Mesodermal cell (in vitro differentiated cells): ENCODE data around the gene TBC1D25.
"Not testable (repeated sequence)": the region's sequence is repeated elsewhere in the genome, so short reads cannot be mapped to it uniquely, and the experiment has no call there.

Experiments used
- H3K27ac ChIP-seq: 2 replicates; pipeline ENCODE4 v1.7.0; 2013; ENCODE audit warnings: mild to moderate bottlenecking, low read depth, low read length, moderate library complexity; ENCODE audit not compliant: severe bottlenecking
- H3K36me3 ChIP-seq: 2 replicates; pipeline ENCODE4 v1.7.1; 2013; ENCODE audit warnings: mild to moderate bottlenecking, low read length, moderate library complexity; ENCODE audit not compliant: control insufficient read depth, insufficient read depth
- H3K4me1 ChIP-seq: one replicate; pipeline ENCODE4 v1.7.1; 2013; ENCODE audit warnings: mild to moderate bottlenecking, low read length; ENCODE audit not compliant: insufficient read depth, control insufficient read depth, poor library complexity, severe bottlenecking
- H3K4me3 ChIP-seq: 2 replicates; pipeline ENCODE4 v1.7.0; 2013; ENCODE audit warnings: low read length, control low read depth, mild to moderate bottlenecking; ENCODE audit not compliant: insufficient read depth, poor library complexity, severe bottlenecking; ENCODE audit errors: extremely low read depth
- H3K9me3 ChIP-seq: 2 replicates; pipeline ENCODE4 v1.7.1; 2013; ENCODE audit warnings: mild to moderate bottlenecking, low read length, moderate library complexity; ENCODE audit not compliant: control insufficient read depth
- WGBS, 2 experiments: methylation state at CpG; one replicate each; pipeline ENCODE4 v1.1.5; 2013; ENCODE audit warnings: missing lambda C conversion rate in 2 of 2; ENCODE audit not compliant: insufficient coverage in 2 of 2; 5-methylcytosine and 5-hydroxymethylcytosine counted together

Gene TBC1D25

GRCh38 chrX:48531358-48531959, 8.1 kb upstream of the TBC1D25 start:
- Histone ChIP-seq H3K27ac (no peak overlapping the region), H3K4me1 (no peaks in the 10 kb centered on the region), H3K9me3 (no peaks in the 10 kb centered on the region), H3K36me3 (peaks cover 25% of the 10 kb centered on the region), H3K4me3 (no peak overlapping the region)
- WGBS, 2 experiments = 90 to 100% methylated on average over 2 of the region's 5 CpGs

- Histone ChIP-seq H3K36me3 (peaks cover 19% of the 10 kb centered on the region), H3K27ac (no peak overlapping the region), H3K4me3 (no peak overlapping the region), H3K4me1 (no peaks in the 10 kb centered on the region), H3K9me3 (no peaks in the 10 kb centered on the region)
- no CpG with 5 or more reads among the region's 1 CpG for WGBS, 2 experiments
Observed at GRCh38 chrX:48532161-48532560, 7.4 kb upstream of the TBC1D25 start.

DNA sequence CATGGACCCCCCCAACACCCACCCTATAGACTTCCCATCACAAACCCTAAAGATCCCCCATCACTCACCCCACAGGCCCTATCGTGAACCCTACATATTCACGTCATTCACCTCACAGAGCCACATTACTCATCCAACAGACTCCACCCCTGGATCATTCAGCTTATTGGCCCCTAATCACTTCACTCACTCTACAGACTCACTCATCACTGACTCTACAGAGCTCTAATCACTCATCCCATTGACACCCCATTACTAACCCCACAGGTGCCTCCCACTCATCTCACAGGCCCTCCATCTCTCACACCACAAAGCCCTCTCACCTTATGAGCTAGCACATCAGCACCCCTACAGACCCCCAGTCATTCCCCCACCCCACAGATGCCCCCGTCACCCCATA, 6.3 kb upstream of the TBC1D25 start:
- H3K9me3 ChIP-seq = no peaks in the 10 kb centered on the region
- H3K4me3 ChIP-seq = no peak overlapping the region
- WGBS, 2 experiments = 86% methylated on average over 1 of the region's 3 CpGs; no CpG with 5 or more reads in 1 of the 2 experiments
- no peaks in the 10 kb centered on the region for H3K4me1 ChIP-seq
- peaks cover 9% of the 10 kb centered on the region for H3K36me3 ChIP-seq
- no peak overlapping the region for H3K27ac ChIP-seq

- Histone ChIP-seq H3K4me3 (peak overlapping the region; percentile 52), H3K27ac (peak overlapping the region; percentile 66), H3K36me3 (peaks cover 17% of the 10 kb centered on the region), H3K9me3 (no peaks in the 10 kb centered on the region), H3K4me1 (no peaks in the 10 kb centered on the region)
- WGBS, 2 experiments = 95 to 96% methylated on average over 15 of the region's 23 CpGs
Observed at GRCh38 chrX:48538641-48539344, 721 bp upstream of the TBC1D25 start.

DNA sequence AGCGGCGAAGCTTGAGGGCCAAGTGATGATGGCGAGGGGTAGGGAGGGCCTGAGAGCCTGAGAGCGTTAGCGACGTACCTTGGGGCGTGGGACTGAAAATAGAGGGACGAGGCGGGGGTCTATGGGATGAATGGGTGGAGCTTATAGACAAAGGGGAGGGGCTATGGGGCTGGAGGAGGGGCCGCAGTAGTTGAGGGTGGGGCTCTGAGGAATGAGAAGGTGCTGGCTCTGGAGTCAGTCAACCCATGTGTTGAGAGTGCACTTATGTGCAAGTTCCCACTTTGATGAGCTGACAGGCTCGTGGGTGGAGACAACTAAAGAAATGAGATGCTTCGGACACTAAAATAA, 488 bp downstream of the TBC1D25 start:
- H3K36me3 ChIP-seq = peaks cover 23% of the 10 kb centered on the region
- 9% methylated on average over 8 of the region's 12 CpGs; no CpG with 5 or more reads in 1 of the 2 experiments for WGBS, 2 experiments
- peak overlapping the region; percentile 52 for H3K4me3 ChIP-seq
- no peaks in the 10 kb centered on the region for H3K4me1 ChIP-seq
- H3K27ac ChIP-seq = peak overlapping the region; percentile 66
- H3K9me3 ChIP-seq = no peaks in the 10 kb centered on the region

GRCh38 chrX:48540480-48540879, 966 bp downstream of the TBC1D25 start:
- peaks cover 26% of the 10 kb centered on the region for H3K36me3 ChIP-seq
- no peaks in the 10 kb centered on the region for H3K9me3 ChIP-seq
- H3K27ac ChIP-seq = no peak overlapping the region
- WGBS, 2 experiments = 83 to 93% methylated on average over 1 to 7 of the region's 7 CpGs
- peak overlapping the region; percentile 52 for H3K4me3 ChIP-seq
- no peaks in the 10 kb centered on the region for H3K4me1 ChIP-seq

DNA sequence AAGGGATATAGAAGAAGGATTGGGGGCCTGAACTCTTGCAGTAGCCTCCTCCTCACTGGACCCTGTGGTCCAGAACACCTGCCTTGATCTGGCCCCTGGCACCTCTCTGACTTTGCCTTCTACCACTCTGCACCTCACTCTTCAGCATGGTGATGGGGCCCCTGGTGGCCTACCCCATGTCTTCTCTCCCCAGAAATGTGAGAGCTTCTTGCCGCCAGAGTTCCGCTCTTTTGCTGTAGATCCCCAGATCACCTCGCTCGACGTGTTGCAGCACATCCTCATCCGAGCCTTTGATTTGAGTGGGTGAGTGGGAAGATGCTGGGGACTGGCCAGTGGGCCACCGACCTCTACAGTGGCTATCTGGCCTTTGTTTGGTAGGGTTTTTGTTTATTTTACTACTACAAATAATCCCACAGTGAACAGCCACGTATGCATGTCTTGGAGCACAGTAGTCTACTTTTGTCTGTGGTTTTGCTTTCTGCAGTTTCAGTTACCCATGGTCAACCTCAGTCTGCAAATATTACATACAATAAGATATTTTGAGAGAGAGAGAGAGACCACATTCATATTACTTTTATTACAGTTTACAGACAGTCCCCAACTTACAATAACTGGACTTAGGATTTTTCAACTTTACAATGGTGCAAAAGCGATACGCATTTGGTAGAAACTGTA, 1.8 kb downstream of the TBC1D25 start:
- Histone ChIP-seq H3K9me3 (no peaks in the 10 kb centered on the region), H3K4me3 (no peak overlapping the region), H3K36me3 (peaks cover 30% of the 10 kb centered on the region), H3K4me1 (no peaks in the 10 kb centered on the region), H3K27ac (no peak overlapping the region)
- WGBS, 2 experiments = 100% methylated on average over 2 of the region's 10 CpGs; no CpG with 5 or more reads in 1 of the 2 experiments

DNA sequence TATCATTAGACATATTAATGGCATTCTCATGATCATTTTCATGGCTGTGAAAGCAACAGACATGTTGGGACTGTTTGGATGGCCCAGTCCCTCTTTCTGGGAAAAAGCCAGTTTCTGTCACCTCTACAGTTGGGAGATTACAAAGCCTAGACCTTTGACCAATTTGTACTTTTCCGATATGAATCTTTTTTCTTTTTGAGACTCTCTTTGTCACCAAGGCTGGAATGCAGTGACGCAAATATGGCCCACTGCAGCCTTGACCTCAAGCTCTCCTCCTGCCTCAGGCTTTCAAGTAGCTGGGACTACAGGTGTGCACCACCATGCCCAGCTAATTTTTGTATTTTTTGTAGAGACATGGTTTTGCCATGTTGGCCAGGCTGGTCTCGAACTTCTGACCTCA, 9.4 kb downstream of the TBC1D25 start:
- Histone ChIP-seq H3K9me3 (no peaks in the 10 kb centered on the region), H3K4me3 (no peak overlapping the region), H3K27ac (no peak overlapping the region), H3K4me1 (no peaks in the 10 kb centered on the region), H3K36me3 (peaks cover 21% of the 10 kb centered on the region)
- WGBS, 2 experiments = 95 to 100% methylated on average over 2 to 3 of the region's 3 CpGs

DNA sequence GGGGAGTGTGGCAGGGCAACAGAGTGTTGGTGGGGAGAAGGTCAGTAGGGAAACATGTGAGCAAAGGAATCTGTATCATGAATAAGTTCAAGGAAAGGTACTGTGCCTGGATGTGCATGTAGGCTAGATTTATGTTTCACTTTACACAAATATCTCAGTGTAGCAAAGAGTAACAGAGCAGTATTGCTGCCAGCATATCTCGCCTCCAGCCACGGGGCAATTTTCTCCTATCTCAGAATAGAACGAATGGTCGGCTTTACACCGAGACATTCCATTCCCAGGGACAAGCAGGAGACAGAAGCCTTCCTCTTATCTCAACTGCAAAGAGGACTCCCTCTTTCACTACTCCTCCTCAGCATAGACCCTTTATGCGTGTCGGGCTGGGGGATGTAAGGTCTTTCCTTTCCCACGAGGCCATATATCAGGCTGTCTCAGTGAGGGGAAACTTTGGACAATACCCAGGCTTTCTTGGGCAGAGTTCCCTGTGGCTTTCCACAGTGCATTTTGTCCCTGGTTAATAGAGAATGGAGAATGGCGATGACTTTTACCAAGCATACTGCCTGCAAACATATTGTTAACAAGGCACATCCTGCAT, 16.3 kb downstream of the TBC1D25 start:
- not testable (repeated sequence) for H3K9me3 ChIP-seq, H3K4me3 ChIP-seq, H3K4me1 ChIP-seq
- peak overlapping the region; percentile 57 for H3K27ac ChIP-seq
- peaks cover 15% of the 10 kb centered on the region for H3K36me3 ChIP-seq
- no CpG with 5 or more reads among the region's 9 CpGs for WGBS, 2 experiments

DNA sequence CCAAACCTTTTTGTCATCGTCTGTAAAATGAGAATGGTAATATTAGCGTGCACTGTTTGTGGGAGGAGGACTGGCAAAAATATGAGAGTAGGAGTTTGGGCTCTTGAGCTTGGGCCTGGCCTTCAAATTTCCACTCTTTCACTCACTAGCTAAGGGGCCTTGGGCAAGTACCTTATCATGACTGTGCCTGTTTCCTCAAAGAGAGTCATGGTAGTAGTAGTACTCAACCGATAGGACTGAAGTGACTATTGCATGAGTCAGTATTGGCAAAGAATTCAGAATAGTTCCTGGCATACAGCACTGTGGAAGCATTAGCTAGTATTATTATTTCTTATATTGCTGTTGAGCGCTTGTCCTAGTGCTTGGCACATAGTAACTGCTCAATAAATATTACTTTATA, 18.8 kb downstream of the TBC1D25 start:
- H3K9me3 ChIP-seq = no peaks in the 10 kb centered on the region
- WGBS, 2 experiments = no CpG with 5 or more reads among the region's 4 CpGs
- peaks cover 23% of the 10 kb centered on the region for H3K36me3 ChIP-seq
- H3K4me3 ChIP-seq = no peak overlapping the region
- peak overlapping the region; percentile 53 for H3K27ac ChIP-seq
- H3K4me1 ChIP-seq = no peaks in the 10 kb centered on the region
